Kidney (tissue), 14 donors: ENCODE measurements around the gene SEMA3D. TPM values are rescaled to one million over a fixed set of nuclear protein-coding genes. Genes with fewer than 3 reads are reported as not detected.

Experiments used
- DNase-seq, 5 donors: peaks; one replicate each; pipeline ENCODE4 v3.0.0-alpha.2; 2013 to 2020
- FAIRE-seq: peaks from 2 replicates; lab custom pipeline; 2012; peaks lifted over from hg19 to GRCh38; lab: Jason Lieb, UNC
- H3K27ac ChIP-seq, 2 donors: one replicate each; pipeline ENCODE4 v1.7.0; 2013; ENCODE audit warnings: low read depth in 2 of 2, low read length in 2 of 2, inconsistent platforms in 1 of 2
- H3K27me3 ChIP-seq: one replicate; pipeline ENCODE4 v1.7.1; 2013; ENCODE audit warnings: low read length, inconsistent platforms; ENCODE audit not compliant: control insufficient read depth, insufficient read depth
- H3K36me3 ChIP-seq, 3 donors: one replicate each; pipeline versions ENCODE4 v1.7.0 to v1.7.1; 2013; ENCODE audit warnings: low read length in 3 of 3, control low read depth in 1 of 3, inconsistent platforms in 1 of 3; ENCODE audit not compliant: insufficient read depth in 3 of 3, control insufficient read depth in 2 of 3
- H3K4me1 ChIP-seq, 3 donors: one replicate each; pipeline versions ENCODE4 v1.7.0 to v1.7.1; 2013; ENCODE audit warnings: low read length in 3 of 3, inconsistent platforms in 1 of 3, low read depth in 1 of 3; ENCODE audit not compliant: control insufficient read depth in 2 of 3, insufficient read depth in 2 of 3
- H3K4me3 ChIP-seq, 3 donors: one replicate each; pipeline versions ENCODE4 v1.7.0 to v1.8.1; 2013; ENCODE audit warnings: low read length in 3 of 3, control low read depth in 1 of 3, inconsistent platforms in 1 of 3
- H3K9ac ChIP-seq, 3 donors: one replicate each; pipeline versions ENCODE4 v1.7.0 to v1.7.1; 2013; ENCODE audit warnings: low read length in 3 of 3, control low read depth in 1 of 3, inconsistent platforms in 1 of 3
- H3K9me3 ChIP-seq, 3 donors: one replicate each; pipeline versions ENCODE4 v1.7.0 to v1.7.1; 2013; ENCODE audit warnings: low read length in 3 of 3, control low read depth in 1 of 3, inconsistent platforms in 1 of 3; ENCODE audit not compliant: control insufficient read depth in 2 of 3, insufficient read depth in 1 of 3
- CTCF ChIP-seq: IDR thresholded peaks from 3 replicates; pipeline ENCODE4 v1.5.1; 2012; ENCODE audit warnings: mild to moderate bottlenecking, moderate library complexity, borderline replicate concordance; ENCODE audit not compliant: insufficient read depth; ENCODE audit errors: extremely low read depth
- intact Hi-C: fragments of 100-400 bp; cut with DNase I; formaldehyde crosslinking; loops from one replicate; pipeline ENCODE4 v1.11.1; 2022
- polyA plus RNA-seq: library from polyadenylated mRNA; stranded (reverse); fragments of 350-450 nt; fragmentation: Illumina TruSeq; extraction: RNeasy Lipid Tissue Mini Kit (QIAGEN cat#74804); gene quantifications from one replicate; pipeline ENCODE4 v1.2.3, GENCODE V29; 2014; ENCODE audit warnings: low read depth, low replicate concordance; ENCODE audit not compliant: insufficient read depth
- total RNA-seq: library from RNA; stranded (reverse); fragmentation: NEBNext Ultra II Directional; extraction: Animal tissue kit (Norgen Biotek cat#: 25700); gene quantifications from one replicate; pipeline ENCODE4 v1.2.1, GENCODE V29; 2021
- donor health status: control.
- donor health status: control.
- donor health status: control.
- donor health status: control.
- donor health status: control.
- donor health status: DM: yes; HTN: yes; CAD: no.
- donor health status: Normal renal cell carcinoma (clear cell type).

Gene SEMA3D
- total and polyA plus RNA-seq, 2 donors from 2014 or later = 0.82 to 17.5 TPM

- TF ChIP-seq CTCF = no peak
- no peak overlapping the region for H3K4me3 ChIP-seq
- no peak for DNase-seq
- intact Hi-C loops = no loop called here
- no peak overlapping the region for H3K9ac ChIP-seq
- H3K27me3 ChIP-seq = no peaks in the 10 kb centered on the region
- H3K9me3 ChIP-seq = no peaks in the 10 kb centered on the region
- no peaks in the 10 kb centered on the region for H3K4me1 ChIP-seq
- FAIRE-seq = no peak
- H3K36me3 ChIP-seq = no peaks in the 10 kb centered on the region
- no peak overlapping the region for H3K27ac ChIP-seq
Measured at GRCh38 chr7:85133006-85133405, 53.9 kb downstream of the SEMA3D start.

GRCh38 chr7:85130702-85131101 is 56.2 kb downstream of the SEMA3D start:
- Histone ChIP-seq H3K36me3 (no peaks in the 10 kb centered on the region), H3K27ac (no peak overlapping the region), H3K4me3 (no peak overlapping the region), H3K9me3 (no peaks in the 10 kb centered on the region), H3K9ac (no peak overlapping the region), H3K27me3 (no peaks in the 10 kb centered on the region), H3K4me1 (no peaks in the 10 kb centered on the region)
- TF ChIP-seq CTCF = no peak
- no peak for FAIRE-seq
- intact Hi-C loops = no loop called here
- DNase-seq = no peak

- H3K27me3 ChIP-seq = no peaks in the 10 kb centered on the region
Measured at GRCh38 chr7:85126383-85126782, 60.5 kb downstream of the SEMA3D start.

More at GRCh38 chr7:85126383-85126782, 60.5 kb downstream of the SEMA3D start:
- no peaks in the 10 kb centered on the region for H3K36me3 ChIP-seq
- DNase-seq (no peak), FAIRE-seq (no peak)
- H3K9me3 ChIP-seq = no peaks in the 10 kb centered on the region
- H3K4me3 ChIP-seq = no peak overlapping the region
- H3K27ac ChIP-seq = no peak overlapping the region
- no peak for TF ChIP-seq CTCF
- H3K9ac ChIP-seq = no peak overlapping the region
- intact Hi-C loops = no loop called here
- no peaks in the 10 kb centered on the region for H3K4me1 ChIP-seq
